Measurements from ENCODE around the gene ZNF525. TPM values are rescaled to one million over a fixed set of nuclear protein-coding genes. Genes with fewer than 3 reads are reported as not detected.
A peak's percentile ranks its signal among the peaks of the same experiment; 100 is the strongest.

The ZNF525 gene
- total and polyA plus RNA-seq, 9 of the 15 experiments (the other 6 are each of a cell fraction or from before 2014, with no cell fraction given) = 1.5 to 12.0 (median 6.7) TPM

- TF ChIP-seq POLR2G (IDR thresholded peaks at IDR 0.05; ENCODE audit: low read depth, low read length) = peak; percentile 51
- peak; percentile 63 for TF ChIP-seq PHF20 (IDR thresholded peaks at IDR 0.05; ENCODE audit: partially characterized antibody)
- TF ChIP-seq MEF2A (IDR thresholded peaks at IDR 0.05; ENCODE audit: control insufficient read depth, low read depth, low read length) = no peak
Observed at GRCh38 chr19:53432088-53432661, 66.7 kb downstream of the ZNF525 start (continued).

Small RNA genes lying within 50 kb of the gene (small RNA-seq; reads per million reads assigned to genes)
- gene RPL39P36 = not detected

Other genes with a start within 250 kb of the ZNF525 start
Only the 7 nearest of the 11 such genes appear.
- 1.5 and 1.6 TPM in 2 replicates for gene ZNF677, start 110.8 kb upstream of the ZNF525 start, total RNA-seq (2014; rRNA removed)
- 2.3 and 3.2 TPM in 2 replicates for gene ZNF677, start 110.8 kb upstream of the ZNF525 start, total RNA-seq (2014; rRNA removed; fragmentation: Illumina TruSeq; extraction: Trizol)
- 1.1 and 1.5 TPM in 2 replicates for gene ZNF677, start 110.8 kb upstream of the ZNF525 start, total RNA-seq (2015; rRNA removed; fragmentation: Illumina TruSeq; extraction: Trizol)
- gene ZNF677, start 110.8 kb upstream of the ZNF525 start, total RNA-seq (2021) = 1.5 and 2.1 TPM in 2 replicates
- 0.26 and 2.2 TPM in 2 replicates for gene ZNF677, start 110.8 kb upstream of the ZNF525 start, polyA plus RNA-seq (2011; rRNA removed)
- gene ZNF677, start 110.8 kb upstream of the ZNF525 start, polyA plus RNA-seq (2014; fragmentation: Illumina TruSeq; extraction: Trizol) = 2.0 and 2.3 TPM in 2 replicates
- gene ZNF677, start 110.8 kb upstream of the ZNF525 start, polyA plus RNA-seq (2014; fragmentation: Nextera tagmentation; extraction: Ambion mirVana) = 1 to 10 TPM; 1.8 to 2.1 TPM
- 1.6 and 4.0 TPM in 2 replicates for gene ZNF677, start 110.8 kb upstream of the ZNF525 start, polyA plus RNA-seq (2014; rRNA removed)
- gene VN1R2, start 107.4 kb upstream of the ZNF525 start, total RNA-seq (2014; rRNA removed) = not detected in 2 replicates
- not detected in 2 replicates for gene VN1R2, start 107.4 kb upstream of the ZNF525 start, total RNA-seq (2014; rRNA removed; fragmentation: Illumina TruSeq; extraction: Trizol)
- gene VN1R2, start 107.4 kb upstream of the ZNF525 start, total RNA-seq (2015; rRNA removed; fragmentation: Illumina TruSeq; extraction: Trizol) = not detected in 2 replicates
- gene VN1R2, start 107.4 kb upstream of the ZNF525 start, total RNA-seq (2021) = not detected in 2 replicates
- not detected in 2 replicates for gene VN1R2, start 107.4 kb upstream of the ZNF525 start, polyA plus RNA-seq (2011; rRNA removed)
- gene VN1R2, start 107.4 kb upstream of the ZNF525 start, polyA plus RNA-seq (2014; fragmentation: Illumina TruSeq; extraction: Trizol) = not detected in 2 replicates
- not detected for gene VN1R2, start 107.4 kb upstream of the ZNF525 start, polyA plus RNA-seq (2014; fragmentation: Nextera tagmentation; extraction: Ambion mirVana)
- gene VN1R2, start 107.4 kb upstream of the ZNF525 start, polyA plus RNA-seq (2014; rRNA removed) = not detected in 2 replicates
- gene VN1R4, start 98.0 kb upstream of the ZNF525 start, total RNA-seq (2014; rRNA removed) = not detected in 2 replicates
- gene VN1R4, start 98.0 kb upstream of the ZNF525 start, total RNA-seq (2014; rRNA removed; fragmentation: Illumina TruSeq; extraction: Trizol) = not detected in 2 replicates
- gene VN1R4, start 98.0 kb upstream of the ZNF525 start, total RNA-seq (2015; rRNA removed; fragmentation: Illumina TruSeq; extraction: Trizol) = not detected in 2 replicates
- gene VN1R4, start 98.0 kb upstream of the ZNF525 start, total RNA-seq (2021) = not detected in 2 replicates
- not detected in 2 replicates for gene VN1R4, start 98.0 kb upstream of the ZNF525 start, polyA plus RNA-seq (2011; rRNA removed)
- not detected in 2 replicates for gene VN1R4, start 98.0 kb upstream of the ZNF525 start, polyA plus RNA-seq (2014; fragmentation: Illumina TruSeq; extraction: Trizol)
- not detected for gene VN1R4, start 98.0 kb upstream of the ZNF525 start, polyA plus RNA-seq (2014; fragmentation: Nextera tagmentation; extraction: Ambion mirVana)
- not detected in 2 replicates for gene VN1R4, start 98.0 kb upstream of the ZNF525 start, polyA plus RNA-seq (2014; rRNA removed)
- 4.1 and 4.8 TPM in 2 replicates for gene ZNF845, start 32.0 kb upstream of the ZNF525 start, total RNA-seq (2014; rRNA removed)
- gene ZNF845, start 32.0 kb upstream of the ZNF525 start, total RNA-seq (2014; rRNA removed; fragmentation: Illumina TruSeq; extraction: Trizol) = 13.2 and 15.8 TPM in 2 replicates
- 9.3 and 10.8 TPM in 2 replicates for gene ZNF845, start 32.0 kb upstream of the ZNF525 start, total RNA-seq (2015; rRNA removed; fragmentation: Illumina TruSeq; extraction: Trizol)
- 5.8 and 6.7 TPM in 2 replicates for gene ZNF845, start 32.0 kb upstream of the ZNF525 start, total RNA-seq (2021)
- gene ZNF845, start 32.0 kb upstream of the ZNF525 start, polyA plus RNA-seq (2011; rRNA removed) = 6.0 and 8.9 TPM in 2 replicates
- gene ZNF845, start 32.0 kb upstream of the ZNF525 start, polyA plus RNA-seq (2014; fragmentation: Illumina TruSeq; extraction: Trizol) = 6.4 and 7.1 TPM in 2 replicates
- 1 to 10 TPM; 1.9 to 3.9 TPM for gene ZNF845, start 32.0 kb upstream of the ZNF525 start, polyA plus RNA-seq (2014; fragmentation: Nextera tagmentation; extraction: Ambion mirVana)
- gene ZNF845, start 32.0 kb upstream of the ZNF525 start, polyA plus RNA-seq (2014; rRNA removed) = 2.9 and 3.2 TPM in 2 replicates
- gene ZNF765, start 29.4 kb downstream of the ZNF525 start, total RNA-seq (2014; rRNA removed) = 8.0 and 8.5 TPM in 2 replicates
- gene ZNF765, start 29.4 kb downstream of the ZNF525 start, total RNA-seq (2014; rRNA removed; fragmentation: Illumina TruSeq; extraction: Trizol) = 17.5 and 18.7 TPM in 2 replicates
- 13.5 and 16.6 TPM in 2 replicates for gene ZNF765, start 29.4 kb downstream of the ZNF525 start, total RNA-seq (2015; rRNA removed; fragmentation: Illumina TruSeq; extraction: Trizol)
- gene ZNF765, start 29.4 kb downstream of the ZNF525 start, total RNA-seq (2021) = 9.8 and 9.9 TPM in 2 replicates
- 12.5 and 12.7 TPM in 2 replicates for gene ZNF765, start 29.4 kb downstream of the ZNF525 start, polyA plus RNA-seq (2011; rRNA removed)
- gene ZNF765, start 29.4 kb downstream of the ZNF525 start, polyA plus RNA-seq (2014; fragmentation: Illumina TruSeq; extraction: Trizol) = 8.7 and 9.4 TPM in 2 replicates
- 1 to 10 TPM; 6.6 to 9.6 TPM for gene ZNF765, start 29.4 kb downstream of the ZNF525 start, polyA plus RNA-seq (2014; fragmentation: Nextera tagmentation; extraction: Ambion mirVana)
- 5.4 and 8.1 TPM in 2 replicates for gene ZNF765, start 29.4 kb downstream of the ZNF525 start, polyA plus RNA-seq (2014; rRNA removed)
- gene ZNF761, start 66.3 kb downstream of the ZNF525 start, total RNA-seq (2014; rRNA removed) = 10.3 and 11.1 TPM in 2 replicates
- gene ZNF761, start 66.3 kb downstream of the ZNF525 start, total RNA-seq (2014; rRNA removed; fragmentation: Illumina TruSeq; extraction: Trizol) = 19.6 and 19.7 TPM in 2 replicates
- 15.1 and 18.1 TPM in 2 replicates for gene ZNF761, start 66.3 kb downstream of the ZNF525 start, total RNA-seq (2015; rRNA removed; fragmentation: Illumina TruSeq; extraction: Trizol)
- gene ZNF761, start 66.3 kb downstream of the ZNF525 start, total RNA-seq (2021) = 11.3 and 11.8 TPM in 2 replicates
- 17.9 and 25.2 TPM in 2 replicates for gene ZNF761, start 66.3 kb downstream of the ZNF525 start, polyA plus RNA-seq (2011; rRNA removed)
- 16.3 and 17.0 TPM in 2 replicates for gene ZNF761, start 66.3 kb downstream of the ZNF525 start, polyA plus RNA-seq (2014; fragmentation: Illumina TruSeq; extraction: Trizol)
- 10 to 100 TPM; 13.0 to 30.2 TPM for gene ZNF761, start 66.3 kb downstream of the ZNF525 start, polyA plus RNA-seq (2014; fragmentation: Nextera tagmentation; extraction: Ambion mirVana)
- gene ZNF761, start 66.3 kb downstream of the ZNF525 start, polyA plus RNA-seq (2014; rRNA removed) = 10.3 and 10.5 TPM in 2 replicates
- gene ZNF813, start 102.0 kb downstream of the ZNF525 start, total RNA-seq (2014; rRNA removed) = 3.7 and 5.3 TPM in 2 replicates
- gene ZNF813, start 102.0 kb downstream of the ZNF525 start, total RNA-seq (2014; rRNA removed; fragmentation: Illumina TruSeq; extraction: Trizol) = 8.0 and 10.8 TPM in 2 replicates
- 7.0 and 7.6 TPM in 2 replicates for gene ZNF813, start 102.0 kb downstream of the ZNF525 start, total RNA-seq (2015; rRNA removed; fragmentation: Illumina TruSeq; extraction: Trizol)
- 4.8 and 5.6 TPM in 2 replicates for gene ZNF813, start 102.0 kb downstream of the ZNF525 start, total RNA-seq (2021)
- 3.3 and 5.5 TPM in 2 replicates for gene ZNF813, start 102.0 kb downstream of the ZNF525 start, polyA plus RNA-seq (2011; rRNA removed)
- gene ZNF813, start 102.0 kb downstream of the ZNF525 start, polyA plus RNA-seq (2014; fragmentation: Illumina TruSeq; extraction: Trizol) = 4.6 and 5.0 TPM in 2 replicates
- gene ZNF813, start 102.0 kb downstream of the ZNF525 start, polyA plus RNA-seq (2014; fragmentation: Nextera tagmentation; extraction: Ambion mirVana) = 1 to 10 TPM; 1.3 to 2.7 TPM
- gene ZNF813, start 102.0 kb downstream of the ZNF525 start, polyA plus RNA-seq (2014; rRNA removed) = 2.0 and 2.6 TPM in 2 replicates

Measured in K562 (cell line).